HepG2 (cell line): ENCODE results near the gene PLEKHG4. TPM values are rescaled to one million over a fixed set of nuclear protein-coding genes. Genes with fewer than 3 reads are reported as not detected.

Experiments used
- MEIS1 ChIP-seq: sonication (generic); formaldehyde crosslinking; IDR thresholded peaks from 2 replicates; pipeline ENCODE4 v1.9.0; 2021; ENCODE audit warnings: mild to moderate bottlenecking, missing genetic modification reagents, moderate library complexity, borderline replicate concordance
- MNT ChIP-seq: fragments of 450-650 bp; IDR thresholded peaks from 2 replicates; pipeline ENCODE4 v1.6.1; 2016
- NFRKB ChIP-seq: fragments of 450-650 bp; IDR thresholded peaks from 2 replicates; pipeline ENCODE4 v1.6.1; 2017
- ZBTB46 ChIP-seq: sonication (generic); formaldehyde crosslinking; IDR thresholded peaks from 2 replicates; pipeline ENCODE4 v1.4.0; 2020; ENCODE audit warnings: mild to moderate bottlenecking, missing genetic modification reagents, borderline replicate concordance
- ZFP37 ChIP-seq: sonication (generic); formaldehyde crosslinking; IDR thresholded peaks from 2 replicates; pipeline ENCODE4 v1.4.0; 2020; ENCODE audit warnings: missing genetic modification reagents, borderline replicate concordance
- ZMAT3 ChIP-seq: sonication (generic); formaldehyde crosslinking; conservative IDR thresholded peaks from 2 replicates; pipeline ENCODE4 v1.7.0; 2021; ENCODE audit warnings: missing genetic modification reagents
- ZNF75D ChIP-seq: sonication (generic); formaldehyde crosslinking; IDR thresholded peaks from 2 replicates; pipeline ENCODE4 v1.8.1; 2023; ENCODE audit warnings: missing genetic modification reagents, mild to moderate bottlenecking, borderline replicate concordance
- polyA plus RNA-seq, 8 experiments: library from polyadenylated mRNA; depleted of rRNA in 3 of 8; stranded (reverse) in 7 of 8; unstranded in 1 of 8; fragments of >200 nt; fragmentation: Illumina TruSeq in 4 of 8; extraction: Trizol in 4 of 8; gene quantifications; 2 replicates each; pipeline versions ENCODE4 v1.2.1 to v1.2.3, GENCODE V29; 2011 to 2016; ENCODE audit warnings: low read depth in 4 of 8, missing spikeins in 1 of 8, mixed read lengths in 1 of 8; ENCODE audit not compliant: insufficient read depth in 1 of 8
- total RNA-seq, 5 experiments: library from RNA; depleted of rRNA; stranded (reverse); fragments of >200 nt; fragmentation: Illumina TruSeq; extraction: Trizol; gene quantifications; 2 replicates each; pipeline ENCODE4 v1.2.3, GENCODE V29; 2016; ENCODE audit warnings: low read depth in 1 of 5

The PLEKHG4 gene
- total and polyA plus RNA-seq, 2 of the 13 experiments (the other 11 are each of a cell fraction or from before 2014, with no cell fraction given): 7.1 to 13.6 TPM

GRCh38 chr16:67279296-67280089 is at the start of gene PLEKHG4 (continued):
- TF ChIP-seq MNT (no peak), ZBTB46 (CRISPR knock-in tag) (no peak), ZMAT3 (CRISPR knock-in tag) (peak; percentile 71; the same call in 1 of the 2 replicates), ZFP37 (no peak), NFRKB (no peak), MEIS1 (CRISPR knock-in tag) (no peak; the same call in 1 of the 2 replicates), ZNF75D (CRISPR knock-in tag) (peak; percentile 15; the same call in 1 of the 2 replicates)
